HepG2 (cell line): Measurements from ENCODE around the gene ITK. TPM values are rescaled to one million over a fixed set of nuclear protein-coding genes. Genes with fewer than 3 reads are reported as not detected.

Experiments used
- ARNT ChIP-seq: fragments of 450-650 bp; IDR thresholded peaks from 2 replicates; pipeline ENCODE4 v1.6.1; 2017
- FOXA3 ChIP-seq: IDR thresholded peaks from 2 replicates; pipeline ENCODE4 v1.6.1; 2016; ENCODE audit warnings: missing genetic modification reagents, missing compliant biosample characterization
- HMG20A ChIP-seq: IDR thresholded peaks from 2 replicates; pipeline ENCODE4 v1.6.1; 2016; ENCODE audit warnings: borderline replicate concordance
- HNF1B ChIP-seq: sonication (generic); formaldehyde crosslinking; IDR thresholded peaks from 2 replicates; pipeline ENCODE4 v1.5.1; 2020; ENCODE audit warnings: mild to moderate bottlenecking, moderate library complexity, missing genetic modification reagents
- SNRNP70 ChIP-seq: fragments of 200-400 bp; formaldehyde crosslinking; IDR thresholded peaks from 2 replicates; pipeline ENCODE4 v1.6.1; 2017; ENCODE audit warnings: mild to moderate bottlenecking, low read depth, low read length, moderate library complexity
- ZNF282 ChIP-seq: fragments of 450-650 bp; IDR thresholded peaks from 2 replicates; pipeline ENCODE4 v1.6.1; 2018; ENCODE audit not compliant: partially characterized antibody
- ZNF670 ChIP-seq: sonication (generic); formaldehyde crosslinking; IDR thresholded peaks from 2 replicates; pipeline ENCODE4 v1.8.0; 2022; ENCODE audit warnings: mild to moderate bottlenecking, missing genetic modification reagents, borderline replicate concordance
- ZSCAN22 ChIP-seq: sonication (generic); formaldehyde crosslinking; IDR thresholded peaks from 2 replicates; pipeline ENCODE4 v1.4.0; 2020; ENCODE audit warnings: mild to moderate bottlenecking, missing genetic modification reagents
- polyA plus RNA-seq, 8 experiments: library from polyadenylated mRNA; depleted of rRNA in 3 of 8; stranded (reverse) in 7 of 8; unstranded in 1 of 8; fragments of >200 nt; fragmentation: Illumina TruSeq in 4 of 8; extraction: Trizol in 4 of 8; gene quantifications; 2 replicates each; pipeline versions ENCODE4 v1.2.1 to v1.2.3, GENCODE V29; 2011 to 2016; ENCODE audit warnings: low read depth in 4 of 8, missing spikeins in 1 of 8, mixed read lengths in 1 of 8; ENCODE audit not compliant: insufficient read depth in 1 of 8
- total RNA-seq, 5 experiments: library from RNA; depleted of rRNA; stranded (reverse); fragments of >200 nt; fragmentation: Illumina TruSeq; extraction: Trizol; gene quantifications; 2 replicates each; pipeline ENCODE4 v1.2.3, GENCODE V29; 2016; ENCODE audit warnings: low read depth in 1 of 5
- TF ChIP-seq, protein P1 (sequence below): sonication (generic); formaldehyde crosslinking; IDR thresholded peaks from 2 replicates; pipeline ENCODE4 v1.4.0; 2020; ENCODE audit warnings: low read depth, missing genetic modification reagents
- TF ChIP-seq, protein P2 (sequence below): sonication (generic); formaldehyde crosslinking; IDR thresholded peaks from 2 replicates; pipeline ENCODE4 v1.5.0; 2020; ENCODE audit warnings: mild to moderate bottlenecking, low read depth, missing genetic modification reagents, borderline replicate concordance
- TF ChIP-seq, protein P3 (sequence below): sonication (generic); formaldehyde crosslinking; IDR thresholded peaks from 2 replicates; pipeline ENCODE4 v1.5.1; 2020; ENCODE audit warnings: mild to moderate bottlenecking, missing genetic modification reagents, moderate library complexity
- TF ChIP-seq, protein P4 (sequence below): sonication (generic); formaldehyde crosslinking; IDR thresholded peaks from 2 replicates; pipeline ENCODE4 v1.4.0; 2020; ENCODE audit warnings: missing genetic modification reagents
- TF ChIP-seq, protein P5 (sequence below): sonication (generic); formaldehyde crosslinking; IDR thresholded peaks from 2 replicates; pipeline ENCODE4 v1.4.0; 2020; ENCODE audit warnings: missing genetic modification reagents, borderline replicate concordance

The ITK gene
- total and polyA plus RNA-seq, 2 of the 13 experiments (the other 11 are each of a cell fraction or from before 2014, with no cell fraction given), result 0.01 TPM; not detected in 1

DNA sequence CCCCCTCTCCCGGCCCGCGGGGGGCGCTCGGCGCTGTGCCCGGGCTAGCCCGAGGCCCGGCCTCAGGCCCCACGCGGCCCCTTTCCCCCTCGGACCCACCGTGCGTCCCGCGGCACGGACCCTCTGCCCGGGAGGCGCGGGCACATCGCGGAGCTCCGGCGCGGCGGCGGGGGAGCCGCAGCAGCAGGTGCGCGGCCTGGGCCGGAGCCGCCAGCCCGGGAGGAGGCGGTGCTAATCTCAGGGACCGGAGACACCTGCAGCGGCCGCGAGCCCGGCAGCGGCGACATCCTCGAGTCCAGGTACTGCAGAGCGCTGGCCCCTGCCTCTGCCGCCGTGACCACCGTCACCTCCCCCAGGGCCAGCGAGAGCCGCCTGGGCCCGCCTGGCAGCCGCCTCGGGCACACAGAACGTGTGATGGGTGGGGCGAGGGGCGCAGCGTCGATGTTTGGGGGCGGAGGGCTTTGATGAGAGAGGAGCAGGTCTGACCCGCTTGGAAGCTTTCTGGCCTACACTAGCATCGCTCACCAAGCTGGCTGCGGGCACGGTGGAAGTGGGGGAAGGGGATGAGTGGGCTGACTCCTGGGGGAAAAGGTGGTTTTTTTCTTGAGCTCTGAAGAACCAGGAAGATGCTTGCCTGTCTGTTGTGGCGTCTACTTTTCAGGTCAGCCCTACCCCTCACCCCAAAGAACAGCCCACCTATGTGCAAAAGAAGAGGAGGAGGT lies 85.8 kb downstream of the ITK start (continued):
- TF ChIP-seq, protein P1, sequence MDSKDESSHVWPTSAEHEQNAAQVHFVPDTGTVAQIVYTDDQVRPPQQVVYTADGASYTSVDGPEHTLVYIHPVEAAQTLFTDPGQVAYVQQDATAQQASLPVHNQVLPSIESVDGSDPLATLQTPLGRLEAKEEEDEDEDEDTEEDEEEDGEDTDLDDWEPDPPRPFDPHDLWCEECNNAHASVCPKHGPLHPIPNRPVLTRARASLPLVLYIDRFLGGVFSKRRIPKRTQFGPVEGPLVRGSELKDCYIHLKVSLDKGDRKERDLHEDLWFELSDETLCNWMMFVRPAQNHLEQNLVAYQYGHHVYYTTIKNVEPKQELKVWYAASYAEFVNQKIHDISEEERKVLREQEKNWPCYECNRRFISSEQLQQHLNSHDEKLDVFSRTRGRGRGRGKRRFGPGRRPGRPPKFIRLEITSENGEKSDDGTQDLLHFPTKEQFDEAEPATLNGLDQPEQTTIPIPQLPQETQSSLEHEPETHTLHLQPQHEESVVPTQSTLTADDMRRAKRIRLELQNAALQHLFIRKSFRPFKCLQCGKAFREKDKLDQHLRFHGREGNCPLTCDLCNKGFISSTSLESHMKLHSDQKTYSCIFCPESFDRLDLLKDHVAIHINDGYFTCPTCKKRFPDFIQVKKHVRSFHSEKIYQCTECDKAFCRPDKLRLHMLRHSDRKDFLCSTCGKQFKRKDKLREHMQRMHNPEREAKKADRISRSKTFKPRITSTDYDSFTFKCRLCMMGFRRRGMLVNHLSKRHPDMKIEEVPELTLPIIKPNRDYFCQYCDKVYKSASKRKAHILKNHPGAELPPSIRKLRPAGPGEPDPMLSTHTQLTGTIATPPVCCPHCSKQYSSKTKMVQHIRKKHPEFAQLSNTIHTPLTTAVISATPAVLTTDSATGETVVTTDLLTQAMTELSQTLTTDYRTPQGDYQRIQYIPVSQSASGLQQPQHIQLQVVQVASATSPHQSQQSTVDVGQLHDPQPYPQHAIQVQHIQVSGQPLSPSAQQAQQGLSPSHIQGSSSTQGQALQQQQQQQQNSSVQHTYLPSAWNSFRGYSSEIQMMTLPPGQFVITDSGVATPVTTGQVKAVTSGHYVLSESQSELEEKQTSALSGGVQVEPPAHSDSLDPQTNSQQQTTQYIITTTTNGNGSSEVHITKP (CRISPR knock-in tag), result no peak
- TF ChIP-seq, protein P2, sequence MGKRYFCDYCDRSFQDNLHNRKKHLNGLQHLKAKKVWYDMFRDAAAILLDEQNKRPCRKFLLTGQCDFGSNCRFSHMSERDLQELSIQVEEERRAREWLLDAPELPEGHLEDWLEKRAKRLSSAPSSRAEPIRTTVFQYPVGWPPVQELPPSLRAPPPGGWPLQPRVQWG, result no peak
- no peak for TF ChIP-seq FOXA3 (CRISPR knock-in tag)
- TF ChIP-seq, protein P3, sequence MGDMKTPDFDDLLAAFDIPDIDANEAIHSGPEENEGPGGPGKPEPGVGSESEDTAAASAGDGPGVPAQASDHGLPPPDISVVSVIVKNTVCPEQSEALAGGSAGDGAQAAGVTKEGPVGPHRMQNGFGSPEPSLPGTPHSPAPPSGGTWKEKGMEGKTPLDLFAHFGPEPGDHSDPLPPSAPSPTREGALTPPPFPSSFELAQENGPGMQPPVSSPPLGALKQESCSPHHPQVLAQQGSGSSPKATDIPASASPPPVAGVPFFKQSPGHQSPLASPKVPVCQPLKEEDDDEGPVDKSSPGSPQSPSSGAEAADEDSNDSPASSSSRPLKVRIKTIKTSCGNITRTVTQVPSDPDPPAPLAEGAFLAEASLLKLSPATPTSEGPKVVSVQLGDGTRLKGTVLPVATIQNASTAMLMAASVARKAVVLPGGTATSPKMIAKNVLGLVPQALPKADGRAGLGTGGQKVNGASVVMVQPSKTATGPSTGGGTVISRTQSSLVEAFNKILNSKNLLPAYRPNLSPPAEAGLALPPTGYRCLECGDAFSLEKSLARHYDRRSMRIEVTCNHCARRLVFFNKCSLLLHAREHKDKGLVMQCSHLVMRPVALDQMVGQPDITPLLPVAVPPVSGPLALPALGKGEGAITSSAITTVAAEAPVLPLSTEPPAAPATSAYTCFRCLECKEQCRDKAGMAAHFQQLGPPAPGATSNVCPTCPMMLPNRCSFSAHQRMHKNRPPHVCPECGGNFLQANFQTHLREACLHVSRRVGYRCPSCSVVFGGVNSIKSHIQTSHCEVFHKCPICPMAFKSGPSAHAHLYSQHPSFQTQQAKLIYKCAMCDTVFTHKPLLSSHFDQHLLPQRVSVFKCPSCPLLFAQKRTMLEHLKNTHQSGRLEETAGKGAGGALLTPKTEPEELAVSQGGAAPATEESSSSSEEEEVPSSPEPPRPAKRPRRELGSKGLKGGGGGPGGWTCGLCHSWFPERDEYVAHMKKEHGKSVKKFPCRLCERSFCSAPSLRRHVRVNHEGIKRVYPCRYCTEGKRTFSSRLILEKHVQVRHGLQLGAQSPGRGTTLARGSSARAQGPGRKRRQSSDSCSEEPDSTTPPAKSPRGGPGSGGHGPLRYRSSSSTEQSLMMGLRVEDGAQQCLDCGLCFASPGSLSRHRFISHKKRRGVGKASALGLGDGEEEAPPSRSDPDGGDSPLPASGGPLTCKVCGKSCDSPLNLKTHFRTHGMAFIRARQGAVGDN (CRISPR knock-in tag), result peak; percentile 60
- TF ChIP-seq ARNT, result no peak
- TF ChIP-seq ZSCAN22 (CRISPR knock-in tag), result no peak
- TF ChIP-seq SNRNP70, result no peak
- no peak for TF ChIP-seq HMG20A (CRISPR knock-in tag)
- TF ChIP-seq, protein P4, sequence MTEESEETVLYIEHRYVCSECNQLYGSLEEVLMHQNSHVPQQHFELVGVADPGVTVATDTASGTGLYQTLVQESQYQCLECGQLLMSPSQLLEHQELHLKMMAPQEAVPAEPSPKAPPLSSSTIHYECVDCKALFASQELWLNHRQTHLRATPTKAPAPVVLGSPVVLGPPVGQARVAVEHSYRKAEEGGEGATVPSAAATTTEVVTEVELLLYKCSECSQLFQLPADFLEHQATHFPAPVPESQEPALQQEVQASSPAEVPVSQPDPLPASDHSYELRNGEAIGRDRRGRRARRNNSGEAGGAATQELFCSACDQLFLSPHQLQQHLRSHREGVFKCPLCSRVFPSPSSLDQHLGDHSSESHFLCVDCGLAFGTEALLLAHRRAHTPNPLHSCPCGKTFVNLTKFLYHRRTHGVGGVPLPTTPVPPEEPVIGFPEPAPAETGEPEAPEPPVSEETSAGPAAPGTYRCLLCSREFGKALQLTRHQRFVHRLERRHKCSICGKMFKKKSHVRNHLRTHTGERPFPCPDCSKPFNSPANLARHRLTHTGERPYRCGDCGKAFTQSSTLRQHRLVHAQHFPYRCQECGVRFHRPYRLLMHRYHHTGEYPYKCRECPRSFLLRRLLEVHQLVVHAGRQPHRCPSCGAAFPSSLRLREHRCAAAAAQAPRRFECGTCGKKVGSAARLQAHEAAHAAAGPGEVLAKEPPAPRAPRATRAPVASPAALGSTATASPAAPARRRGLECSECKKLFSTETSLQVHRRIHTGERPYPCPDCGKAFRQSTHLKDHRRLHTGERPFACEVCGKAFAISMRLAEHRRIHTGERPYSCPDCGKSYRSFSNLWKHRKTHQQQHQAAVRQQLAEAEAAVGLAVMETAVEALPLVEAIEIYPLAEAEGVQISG (CRISPR knock-in tag), result peak; percentile 29
- no peak for TF ChIP-seq ZNF670 (CRISPR knock-in tag)
- no peak; the same call in 1 of the 2 replicates for TF ChIP-seq HNF1B
- TF ChIP-seq, protein P5, sequence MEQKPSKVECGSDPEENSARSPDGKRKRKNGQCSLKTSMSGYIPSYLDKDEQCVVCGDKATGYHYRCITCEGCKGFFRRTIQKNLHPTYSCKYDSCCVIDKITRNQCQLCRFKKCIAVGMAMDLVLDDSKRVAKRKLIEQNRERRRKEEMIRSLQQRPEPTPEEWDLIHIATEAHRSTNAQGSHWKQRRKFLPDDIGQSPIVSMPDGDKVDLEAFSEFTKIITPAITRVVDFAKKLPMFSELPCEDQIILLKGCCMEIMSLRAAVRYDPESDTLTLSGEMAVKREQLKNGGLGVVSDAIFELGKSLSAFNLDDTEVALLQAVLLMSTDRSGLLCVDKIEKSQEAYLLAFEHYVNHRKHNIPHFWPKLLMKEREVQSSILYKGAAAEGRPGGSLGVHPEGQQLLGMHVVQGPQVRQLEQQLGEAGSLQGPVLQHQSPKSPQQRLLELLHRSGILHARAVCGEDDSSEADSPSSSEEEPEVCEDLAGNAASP, result no peak
- TF ChIP-seq ZNF282, result no peak
